ENCODE data around the gene PTGES3L. TPM values are rescaled to one million over a fixed set of nuclear protein-coding genes. Genes with fewer than 3 reads are reported as not detected.

The PTGES3L gene
- total RNA-seq, 1 experiment from 2014 or later, result 0.74 TPM

DNA sequence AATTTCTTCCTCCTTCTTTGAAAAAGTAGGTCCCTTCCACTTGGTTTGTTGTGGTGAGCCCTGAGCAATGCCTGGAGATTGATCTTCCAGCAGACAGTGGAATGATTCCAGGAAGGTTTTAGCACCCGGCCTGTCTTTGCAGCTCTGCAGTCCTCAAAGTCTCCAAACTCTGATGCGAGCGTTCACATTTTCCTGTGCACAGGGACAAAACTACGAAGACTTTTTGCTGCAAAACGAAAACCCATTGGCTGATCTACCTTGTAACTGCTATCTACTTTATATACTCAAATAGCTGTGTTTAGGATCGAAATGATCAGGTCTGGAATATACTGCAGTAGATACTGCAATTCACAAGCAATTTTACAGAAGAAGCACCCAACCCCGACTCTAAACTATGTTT is 57.6 kb downstream of the PTGES3L start:
- TF ChIP-seq, protein P1, sequence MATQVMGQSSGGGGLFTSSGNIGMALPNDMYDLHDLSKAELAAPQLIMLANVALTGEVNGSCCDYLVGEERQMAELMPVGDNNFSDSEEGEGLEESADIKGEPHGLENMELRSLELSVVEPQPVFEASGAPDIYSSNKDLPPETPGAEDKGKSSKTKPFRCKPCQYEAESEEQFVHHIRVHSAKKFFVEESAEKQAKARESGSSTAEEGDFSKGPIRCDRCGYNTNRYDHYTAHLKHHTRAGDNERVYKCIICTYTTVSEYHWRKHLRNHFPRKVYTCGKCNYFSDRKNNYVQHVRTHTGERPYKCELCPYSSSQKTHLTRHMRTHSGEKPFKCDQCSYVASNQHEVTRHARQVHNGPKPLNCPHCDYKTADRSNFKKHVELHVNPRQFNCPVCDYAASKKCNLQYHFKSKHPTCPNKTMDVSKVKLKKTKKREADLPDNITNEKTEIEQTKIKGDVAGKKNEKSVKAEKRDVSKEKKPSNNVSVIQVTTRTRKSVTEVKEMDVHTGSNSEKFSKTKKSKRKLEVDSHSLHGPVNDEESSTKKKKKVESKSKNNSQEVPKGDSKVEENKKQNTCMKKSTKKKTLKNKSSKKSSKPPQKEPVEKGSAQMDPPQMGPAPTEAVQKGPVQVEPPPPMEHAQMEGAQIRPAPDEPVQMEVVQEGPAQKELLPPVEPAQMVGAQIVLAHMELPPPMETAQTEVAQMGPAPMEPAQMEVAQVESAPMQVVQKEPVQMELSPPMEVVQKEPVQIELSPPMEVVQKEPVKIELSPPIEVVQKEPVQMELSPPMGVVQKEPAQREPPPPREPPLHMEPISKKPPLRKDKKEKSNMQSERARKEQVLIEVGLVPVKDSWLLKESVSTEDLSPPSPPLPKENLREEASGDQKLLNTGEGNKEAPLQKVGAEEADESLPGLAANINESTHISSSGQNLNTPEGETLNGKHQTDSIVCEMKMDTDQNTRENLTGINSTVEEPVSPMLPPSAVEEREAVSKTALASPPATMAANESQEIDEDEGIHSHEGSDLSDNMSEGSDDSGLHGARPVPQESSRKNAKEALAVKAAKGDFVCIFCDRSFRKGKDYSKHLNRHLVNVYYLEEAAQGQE (IDR thresholded peaks at IDR 0.05; ENCODE audit: insufficient read depth in 1 of 2, low read depth in 2 of 2, low read length in 1 of 2), result no peak
- TF ChIP-seq SIN3A (IDR thresholded peaks at IDR 0.05; ENCODE audit: borderline replicate concordance, insufficient read depth, low read depth, low read length) (no peak), POLR2AphosphoS5 (IDR thresholded peaks at IDR 0.05; ENCODE audit: low read depth, low read length) (no peak)
- TF ChIP-seq, protein P2, sequence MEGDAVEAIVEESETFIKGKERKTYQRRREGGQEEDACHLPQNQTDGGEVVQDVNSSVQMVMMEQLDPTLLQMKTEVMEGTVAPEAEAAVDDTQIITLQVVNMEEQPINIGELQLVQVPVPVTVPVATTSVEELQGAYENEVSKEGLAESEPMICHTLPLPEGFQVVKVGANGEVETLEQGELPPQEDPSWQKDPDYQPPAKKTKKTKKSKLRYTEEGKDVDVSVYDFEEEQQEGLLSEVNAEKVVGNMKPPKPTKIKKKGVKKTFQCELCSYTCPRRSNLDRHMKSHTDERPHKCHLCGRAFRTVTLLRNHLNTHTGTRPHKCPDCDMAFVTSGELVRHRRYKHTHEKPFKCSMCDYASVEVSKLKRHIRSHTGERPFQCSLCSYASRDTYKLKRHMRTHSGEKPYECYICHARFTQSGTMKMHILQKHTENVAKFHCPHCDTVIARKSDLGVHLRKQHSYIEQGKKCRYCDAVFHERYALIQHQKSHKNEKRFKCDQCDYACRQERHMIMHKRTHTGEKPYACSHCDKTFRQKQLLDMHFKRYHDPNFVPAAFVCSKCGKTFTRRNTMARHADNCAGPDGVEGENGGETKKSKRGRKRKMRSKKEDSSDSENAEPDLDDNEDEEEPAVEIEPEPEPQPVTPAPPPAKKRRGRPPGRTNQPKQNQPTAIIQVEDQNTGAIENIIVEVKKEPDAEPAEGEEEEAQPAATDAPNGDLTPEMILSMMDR (IDR thresholded peaks at IDR 0.05), result no peak
- no peak for ATAC-seq
- in situ Hi-C loops (cut with HindIII; ENCODE audit: low pct_unique_long_range_greater_than_20kb, low sequenced_read_pairs), result no loop called here

DNA sequence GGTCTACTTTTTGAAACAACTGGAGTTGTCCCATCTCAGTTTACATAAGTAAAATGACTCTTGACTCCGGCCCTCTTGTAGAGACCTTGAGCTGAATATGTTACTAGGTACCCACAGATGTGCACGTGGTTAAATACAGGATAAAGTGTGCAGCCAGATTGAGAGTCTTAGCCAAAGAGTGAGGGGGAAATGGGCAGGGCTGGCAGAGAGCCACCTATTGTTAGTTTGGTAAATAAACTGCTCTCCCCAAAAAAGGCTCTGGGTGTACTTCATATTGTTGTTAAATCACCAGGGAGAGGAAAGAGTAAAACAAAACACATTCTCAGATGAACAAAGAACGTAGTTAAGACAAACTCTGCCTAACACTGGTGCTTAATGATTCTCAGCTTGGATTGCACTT is 59.0 kb downstream of the PTGES3L start:
- Histone ChIP-seq H3K27ac (ENCODE audit: low read length) (no peak overlapping the region), H3K27me3 (ENCODE audit: control insufficient read depth, insufficient read depth, low read length) (no peaks in the 10 kb centered on the region), H3K9me3 (ENCODE audit: control insufficient read depth, insufficient read depth, low read depth, low read length) (no peaks in the 10 kb centered on the region), H3K4me3 (ENCODE audit: low read depth in 2 of 2, low read length in 2 of 2) (no peak overlapping the region), H3K4me1 (ENCODE audit: control insufficient read depth, insufficient read depth, low read length) (no peaks in the 10 kb centered on the region), H3K36me3 (ENCODE audit: control insufficient read depth, insufficient read depth, low read length) (no peaks in the 10 kb centered on the region)
- intact Hi-C loops (cut with micrococcal nuclease; ENCODE audit: unreplicated experiment) (no loop called here), in situ Hi-C loops (cut with HindIII; ENCODE audit: low pct_unique_long_range_greater_than_20kb, low sequenced_read_pairs) (no loop called here)
- no peak for DNase-seq (ENCODE audit: low read depth, low spot score)
- POLR2A ChIA-PET, result interaction anchor here (0.6 kb wide), 1 partner anchor 157 kb away, joined by 12 read pairs; no protein-coding TSS in a partner anchor
- CTCF ChIA-PET, result interaction anchor here (1.0 kb wide), 1 partner anchor 12 kb away, joined by 14 read pairs; no protein-coding TSS in a partner anchor
- BruUV-seq (replicated peaks), result no TSS peak
- TF ChIP-seq, protein P2 (IDR thresholded peaks at IDR 0.05), result no peak
- no peak for TF ChIP-seq TCF7L2 (IDR thresholded peaks at IDR 0.05; ENCODE audit: low read depth, low read length)
- no peak for TF ChIP-seq SIN3A (IDR thresholded peaks at IDR 0.05; ENCODE audit: borderline replicate concordance, insufficient read depth, low read depth, low read length)
- TF ChIP-seq, protein P1 (IDR thresholded peaks at IDR 0.05; ENCODE audit: insufficient read depth in 1 of 2, low read depth in 2 of 2, low read length in 1 of 2), result no peak
- no peak for TF ChIP-seq POLR2AphosphoS5 (IDR thresholded peaks at IDR 0.05; ENCODE audit: low read depth, low read length)
- ATAC-seq, result no peak

More for the DNA sequence above, 57.6 kb downstream of the PTGES3L start:
- Histone ChIP-seq H3K27ac (ENCODE audit: low read length) (no peak overlapping the region), H3K27me3 (ENCODE audit: control insufficient read depth, insufficient read depth, low read length) (no peaks in the 10 kb centered on the region), H3K36me3 (ENCODE audit: control insufficient read depth, insufficient read depth, low read length) (no peaks in the 10 kb centered on the region), H3K9me3 (ENCODE audit: control insufficient read depth, insufficient read depth, low read depth, low read length) (no peaks in the 10 kb centered on the region), H3K4me1 (ENCODE audit: control insufficient read depth, insufficient read depth, low read length) (no peaks in the 10 kb centered on the region), H3K4me3 (ENCODE audit: low read depth in 2 of 2, low read length in 2 of 2) (no peak overlapping the region)
- ChIA-PET CTCF (no interaction called here), POLR2A (no interaction called here)
- DNase-seq (ENCODE audit: low read depth, low spot score), result no peak
- BruUV-seq (replicated peaks), result no TSS peak
- intact Hi-C loops (cut with micrococcal nuclease; ENCODE audit: unreplicated experiment), result no loop called here
